HG03565 (cell line): Measurements from ENCODE around the gene PRSS33.

ENCODE experiments used
- ATAC-seq: cut with Tn5 transposase; IDR thresholded peaks from one replicate; pipeline ENCODE4 v1.9.1; 2021; ENCODE audit warnings: mild to moderate bottlenecking, moderate library complexity; ENCODE audit not compliant: unreplicated experiment

PRSS33 gene

GRCh38 chr16:2744711-2745110 is 42.6 kb downstream of the PRSS33 start:
- ATAC-seq: no peak

DNA sequence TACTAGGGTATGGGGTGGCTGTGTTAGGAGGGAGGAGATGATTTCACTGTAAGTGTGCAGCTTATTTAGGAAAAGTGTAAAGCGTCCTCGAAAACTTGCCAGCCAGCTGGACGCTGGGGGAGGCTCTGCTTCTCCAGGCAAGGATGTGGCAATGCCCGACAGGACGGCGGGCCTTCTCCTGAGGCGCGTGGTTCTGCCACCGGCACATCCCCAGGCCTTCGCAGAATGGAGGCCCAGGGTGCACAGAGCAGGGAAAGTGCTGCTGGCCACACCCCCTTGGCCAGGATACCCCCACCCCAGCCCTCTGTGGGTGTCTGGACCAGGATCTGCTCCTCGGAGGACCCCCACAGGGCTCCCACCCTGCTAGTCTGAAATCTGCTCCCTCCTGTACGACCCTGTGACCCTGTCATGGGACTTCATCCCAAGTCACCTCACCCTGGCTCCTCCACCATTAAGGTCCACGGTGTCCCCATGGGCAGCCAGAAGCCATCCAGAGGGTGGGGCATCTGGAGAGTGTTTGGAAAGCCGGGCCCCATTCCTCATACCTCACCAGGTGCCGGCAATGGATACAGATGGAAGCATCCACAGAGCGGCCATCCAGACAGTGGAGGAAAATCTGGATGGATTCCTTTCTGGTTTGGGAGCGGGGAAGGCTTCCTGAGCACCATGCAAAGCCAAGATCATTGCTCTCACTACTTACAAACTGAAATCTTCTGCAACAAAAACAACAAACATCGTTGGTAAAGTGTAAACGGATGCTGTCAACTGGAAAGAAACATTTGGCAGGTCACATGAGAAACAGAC is 44.2 kb downstream of the PRSS33 start:
- no peak for ATAC-seq

DNA sequence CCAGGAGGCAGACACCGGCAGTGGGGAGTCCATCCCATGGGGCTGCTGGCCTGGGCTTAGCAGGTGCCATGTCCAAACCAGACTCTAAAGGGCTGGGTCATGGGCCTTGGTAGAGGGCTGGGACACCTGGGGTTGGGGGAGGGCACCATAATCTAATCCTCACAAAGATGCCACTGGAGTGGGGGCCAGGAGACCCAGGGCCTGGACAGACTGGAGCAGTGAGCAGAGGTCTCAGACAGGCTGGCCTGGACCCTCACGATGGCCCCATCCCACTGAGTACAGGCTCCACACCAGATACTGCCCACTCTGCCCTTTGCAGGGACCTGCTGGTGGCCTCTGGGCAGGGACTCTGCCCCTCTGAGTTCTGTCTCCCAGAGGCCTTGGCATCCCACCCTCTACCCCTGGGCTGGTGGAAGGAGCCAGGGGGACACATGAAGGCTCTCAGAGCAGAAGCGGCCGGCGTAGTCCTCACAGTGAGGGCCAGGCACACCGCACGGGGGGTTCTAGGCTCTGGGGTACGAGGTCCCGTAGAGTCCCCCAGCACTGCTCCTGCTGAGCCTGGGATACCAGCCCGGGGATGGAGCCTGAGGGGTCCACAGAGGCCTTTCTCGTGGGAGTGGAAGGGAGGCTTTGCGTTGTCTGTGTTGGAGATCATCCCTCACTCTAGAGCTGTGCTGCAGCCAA is 44.9 kb downstream of the PRSS33 start:
- no peak for ATAC-seq

- ATAC-seq: no peak
Measured at GRCh38 chr16:2741168-2741567, 46.2 kb downstream of the PRSS33 start.

- ATAC-seq: no peak
Measured at GRCh38 chr16:2740476-2740875, 46.9 kb downstream of the PRSS33 start.

- ATAC-seq: no peak
Measured at GRCh38 chr16:2739625-2740430, 47.5 kb downstream of the PRSS33 start.

DNA sequence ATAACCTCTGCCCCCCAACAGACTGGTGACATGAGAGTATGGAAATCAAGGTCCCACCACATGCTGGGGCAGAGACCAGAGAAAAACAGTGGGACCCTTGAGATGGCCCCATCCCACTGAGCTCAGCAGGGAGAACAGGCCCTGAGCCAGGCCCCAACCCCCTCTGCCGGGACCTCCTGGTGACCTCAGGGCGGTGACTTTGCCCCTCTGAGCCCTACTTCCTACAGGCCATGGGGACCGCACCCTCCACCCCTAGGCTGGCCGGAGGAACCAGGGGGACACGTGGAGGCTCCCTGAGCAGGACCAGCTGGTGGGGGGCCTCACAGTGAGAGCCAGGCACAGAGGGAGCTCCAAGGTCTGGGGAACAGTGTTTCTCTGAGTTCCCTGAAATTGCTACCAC is 48.7 kb downstream of the PRSS33 start:
- ATAC-seq: no peak

DNA sequence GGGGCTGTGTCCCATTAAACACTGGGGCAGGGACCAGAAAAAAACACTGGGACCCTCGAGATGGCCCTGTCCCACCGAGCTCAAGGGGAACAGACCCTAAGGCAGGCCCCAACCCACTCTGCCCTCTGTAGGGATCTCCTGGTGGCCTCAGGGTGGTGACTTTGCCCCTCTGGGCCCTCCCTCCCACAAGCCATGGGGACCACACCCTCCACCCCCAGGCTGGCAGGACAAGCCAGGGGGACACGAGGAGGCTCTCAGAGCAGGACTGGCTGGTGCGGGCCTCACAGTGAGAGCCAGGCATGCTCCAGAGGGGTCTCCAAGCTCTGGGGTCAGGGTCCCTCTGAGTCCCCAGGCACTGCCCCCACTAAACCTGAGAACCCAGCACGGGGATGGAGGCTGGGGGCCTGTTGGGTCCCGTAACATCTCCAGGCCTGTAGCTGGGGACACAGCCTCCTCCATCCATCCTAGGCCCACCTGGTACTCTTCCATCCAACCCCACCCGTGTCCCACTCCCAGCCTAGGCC is 49.4 kb downstream of the PRSS33 start:
- no peak for ATAC-seq

DNA sequence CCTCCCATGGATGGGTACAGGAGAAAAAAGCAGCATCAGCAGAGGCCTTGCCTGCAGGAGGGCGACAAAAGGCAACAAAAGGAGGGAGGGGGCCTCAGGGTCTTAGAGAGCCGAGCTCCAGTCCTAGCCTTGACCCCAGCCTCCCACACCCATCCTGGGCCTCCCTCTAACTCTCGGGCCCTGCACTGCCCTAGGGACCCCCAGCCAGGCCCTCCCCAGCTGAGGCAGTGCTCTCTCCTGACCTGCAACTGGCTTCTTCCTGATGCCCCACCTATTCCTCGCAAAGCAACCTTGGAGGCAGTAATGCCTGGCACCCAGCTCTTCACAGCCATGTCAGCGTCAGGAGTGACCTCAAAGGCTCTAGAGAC is 50.1 kb downstream of the PRSS33 start:
- no peak for ATAC-seq

- no peak for ATAC-seq
Measured at GRCh38 chr16:2736476-2737237, 50.7 kb downstream of the PRSS33 start.

DNA sequence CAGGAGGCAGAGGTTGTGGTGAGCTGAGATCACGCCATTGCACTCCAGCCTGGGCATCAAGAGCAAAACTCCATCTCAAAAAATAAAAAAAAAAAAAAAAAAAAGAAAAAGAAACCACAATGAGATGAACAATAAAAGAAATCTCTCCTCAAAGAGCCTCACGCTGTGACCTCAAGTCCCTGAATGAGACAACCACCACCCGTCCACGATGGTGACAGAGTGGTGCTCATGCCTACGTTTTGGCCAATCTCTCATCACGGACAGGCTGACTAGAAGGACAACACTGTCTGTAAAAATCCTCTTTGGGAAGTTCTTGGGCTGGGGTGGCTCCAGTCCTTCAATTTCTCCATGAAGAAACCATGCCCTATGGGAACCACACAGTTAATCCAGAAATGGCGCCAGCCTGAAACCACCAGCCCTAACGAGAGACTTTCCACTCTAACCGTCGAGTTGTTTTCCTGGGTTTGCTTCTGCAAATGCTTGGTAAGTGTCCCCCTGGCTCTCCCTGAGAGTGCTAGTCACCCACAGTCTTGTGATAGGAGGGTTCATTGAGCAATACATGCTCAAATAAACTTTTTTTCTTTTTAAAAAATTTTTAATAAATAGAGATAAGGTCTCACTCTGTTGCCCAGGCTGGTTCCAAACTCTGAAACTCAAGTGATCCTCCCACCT is 52.4 kb downstream of the PRSS33 start:
- no peak for ATAC-seq
